ENCODE data around the gene SDK1. TPM values are rescaled to one million over a fixed set of nuclear protein-coding genes. Genes with fewer than 3 reads are reported as not detected.

The SDK1 gene
- total RNA-seq, 6 experiments from 2014 or later, result not detected

DNA sequence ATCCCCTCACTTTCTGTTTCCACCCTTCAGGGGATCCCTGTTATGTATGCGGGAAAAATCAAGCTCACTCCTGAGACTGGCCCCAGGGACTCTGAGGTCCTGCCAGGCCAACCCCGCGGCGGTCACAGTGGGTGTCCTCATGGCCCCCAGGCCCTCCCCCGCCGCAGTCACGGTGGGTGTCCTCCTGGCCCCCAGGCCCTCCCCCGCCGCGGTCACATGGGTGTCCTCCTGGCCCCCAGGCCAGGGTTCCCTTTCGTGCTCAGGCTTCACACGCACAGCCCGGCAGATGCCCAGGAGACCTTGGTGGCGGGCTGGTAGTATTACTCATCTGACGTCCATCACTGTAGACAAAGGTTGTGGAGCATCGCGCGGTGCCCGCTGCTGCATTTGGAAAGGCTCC is 890.0 kb downstream of the SDK1 start:
- Mint-ChIP-seq H3K9me3 (peaks cover 51% of the 10 kb centered on the region), H3K4me1 (ENCODE audit: low read depth) (no peaks in the 10 kb centered on the region), H3K36me3 (ENCODE audit: low read depth) (peaks cover 4% of the 10 kb centered on the region; the same call in 1 of the 2 replicates), H3K4me3 (no peak overlapping the region), H3K27me3 (ENCODE audit: insufficient read depth) (peaks cover 2% of the 10 kb centered on the region), H3K27ac (no peak overlapping the region)
- DNase-seq, result no peak
- TF ChIP-seq, protein P1, sequence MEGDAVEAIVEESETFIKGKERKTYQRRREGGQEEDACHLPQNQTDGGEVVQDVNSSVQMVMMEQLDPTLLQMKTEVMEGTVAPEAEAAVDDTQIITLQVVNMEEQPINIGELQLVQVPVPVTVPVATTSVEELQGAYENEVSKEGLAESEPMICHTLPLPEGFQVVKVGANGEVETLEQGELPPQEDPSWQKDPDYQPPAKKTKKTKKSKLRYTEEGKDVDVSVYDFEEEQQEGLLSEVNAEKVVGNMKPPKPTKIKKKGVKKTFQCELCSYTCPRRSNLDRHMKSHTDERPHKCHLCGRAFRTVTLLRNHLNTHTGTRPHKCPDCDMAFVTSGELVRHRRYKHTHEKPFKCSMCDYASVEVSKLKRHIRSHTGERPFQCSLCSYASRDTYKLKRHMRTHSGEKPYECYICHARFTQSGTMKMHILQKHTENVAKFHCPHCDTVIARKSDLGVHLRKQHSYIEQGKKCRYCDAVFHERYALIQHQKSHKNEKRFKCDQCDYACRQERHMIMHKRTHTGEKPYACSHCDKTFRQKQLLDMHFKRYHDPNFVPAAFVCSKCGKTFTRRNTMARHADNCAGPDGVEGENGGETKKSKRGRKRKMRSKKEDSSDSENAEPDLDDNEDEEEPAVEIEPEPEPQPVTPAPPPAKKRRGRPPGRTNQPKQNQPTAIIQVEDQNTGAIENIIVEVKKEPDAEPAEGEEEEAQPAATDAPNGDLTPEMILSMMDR (IDR thresholded peaks at IDR 0.05), result no peak

DNA sequence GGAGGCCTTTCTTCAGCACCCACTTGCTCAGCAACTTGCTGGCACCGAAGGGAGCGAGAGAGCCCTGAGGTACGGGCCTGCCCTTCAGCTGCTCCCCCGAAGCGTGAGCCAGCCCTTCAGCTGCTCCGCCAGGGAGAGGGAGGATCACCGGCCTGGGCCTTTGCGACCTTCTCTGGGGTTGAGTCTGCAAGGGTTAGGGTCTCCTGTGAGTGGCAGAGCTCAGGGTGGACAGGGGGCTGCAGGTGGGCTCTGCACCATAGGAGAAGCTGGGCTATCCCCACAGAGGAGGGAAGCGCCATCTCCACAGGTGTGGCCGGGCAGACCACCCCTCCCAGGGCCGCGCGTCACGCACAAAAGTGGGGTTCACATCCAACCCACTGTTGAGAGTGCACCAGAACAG is 890.5 kb downstream of the SDK1 start:
- Mint-ChIP-seq H3K27ac (no peak overlapping the region), H3K4me3 (no peak overlapping the region), H3K4me1 (ENCODE audit: low read depth) (no peaks in the 10 kb centered on the region)

DNA sequence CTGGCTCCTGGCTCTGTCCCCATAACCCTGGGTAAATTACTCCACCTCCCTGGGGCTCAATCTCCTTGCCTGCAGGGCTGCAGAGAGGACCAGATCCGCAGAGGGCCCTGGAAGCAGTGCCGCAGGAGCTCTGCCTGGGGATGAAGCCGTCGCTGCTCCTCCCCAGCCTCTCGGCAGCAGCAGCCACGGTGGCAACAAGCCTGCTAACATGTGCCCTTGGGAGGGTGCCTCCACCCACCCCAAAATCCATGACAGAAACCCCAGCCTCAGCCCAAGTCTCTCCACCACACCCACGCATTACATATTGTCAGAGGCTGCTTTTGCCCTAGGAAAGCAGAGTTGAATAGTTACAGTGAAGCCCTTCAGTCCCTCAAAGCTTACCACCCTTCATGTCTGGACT is 894.6 kb downstream of the SDK1 start:
- Mint-ChIP-seq H3K27ac (no peak overlapping the region), H3K9me3 (peaks cover 62% of the 10 kb centered on the region), H3K4me3 (no peak overlapping the region), H3K27me3 (ENCODE audit: insufficient read depth) (peaks cover 2% of the 10 kb centered on the region), H3K36me3 (ENCODE audit: low read depth) (no peaks in the 10 kb centered on the region), H3K4me1 (ENCODE audit: low read depth) (no peaks in the 10 kb centered on the region)
- DNase-seq, result no peak
- TF ChIP-seq, protein P1 (IDR thresholded peaks at IDR 0.05), result no peak

More for the DNA sequence above, 890.5 kb downstream of the SDK1 start:
- TF ChIP-seq, protein P1 (IDR thresholded peaks at IDR 0.05), result no peak
- Mint-ChIP-seq H3K9me3 (peaks cover 54% of the 10 kb centered on the region), H3K27me3 (ENCODE audit: insufficient read depth) (peaks cover 2% of the 10 kb centered on the region), H3K36me3 (ENCODE audit: low read depth) (peaks cover 4% of the 10 kb centered on the region; the same call in 1 of the 2 replicates)
- DNase-seq, result no peak

DNA sequence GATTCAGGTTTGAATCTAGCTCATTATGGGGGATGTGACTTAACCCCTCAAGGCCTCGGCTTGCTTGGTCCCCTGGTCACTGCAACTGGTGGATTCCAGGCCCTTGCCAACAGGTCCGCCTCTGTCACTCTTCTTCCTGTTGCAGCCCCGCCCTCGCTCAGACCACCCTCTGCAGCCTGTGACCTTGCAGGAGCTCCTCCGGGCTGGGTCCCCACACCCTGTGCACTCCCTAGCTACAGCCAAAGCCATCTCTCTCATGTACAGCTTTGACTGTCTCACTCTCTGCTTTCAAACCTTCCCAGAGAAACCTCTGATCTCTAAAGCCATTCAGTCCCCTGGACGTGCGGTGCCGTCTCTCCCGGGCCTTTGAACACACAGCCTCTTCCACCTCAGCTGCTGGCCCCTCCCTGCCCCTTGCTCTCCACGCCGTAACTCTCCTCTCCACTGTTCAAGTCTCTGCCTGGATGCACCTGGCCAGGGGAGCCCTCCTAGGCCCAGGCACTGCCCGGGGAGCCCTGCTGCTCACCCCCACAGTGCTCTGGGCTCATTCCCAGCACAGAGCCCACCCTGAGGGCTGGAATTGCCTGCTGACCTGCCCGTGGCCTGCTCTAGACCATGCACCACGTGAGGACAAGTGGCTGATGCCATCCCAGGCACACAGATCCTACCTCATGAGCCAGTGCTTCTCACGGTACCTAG is 895.2 kb downstream of the SDK1 start:
- peaks cover 1% of the 10 kb centered on the region for H3K27me3 Mint-ChIP-seq (ENCODE audit: insufficient read depth)
- H3K4me3 Mint-ChIP-seq, result no peak overlapping the region
- peaks cover 62% of the 10 kb centered on the region for H3K9me3 Mint-ChIP-seq
- no peak overlapping the region for H3K27ac Mint-ChIP-seq
- H3K36me3 Mint-ChIP-seq (ENCODE audit: low read depth), result no peaks in the 10 kb centered on the region
- no peaks in the 10 kb centered on the region for H3K4me1 Mint-ChIP-seq (ENCODE audit: low read depth)
- TF ChIP-seq, protein P1 (IDR thresholded peaks at IDR 0.05), result no peak
- DNase-seq, result no peak

DNA sequence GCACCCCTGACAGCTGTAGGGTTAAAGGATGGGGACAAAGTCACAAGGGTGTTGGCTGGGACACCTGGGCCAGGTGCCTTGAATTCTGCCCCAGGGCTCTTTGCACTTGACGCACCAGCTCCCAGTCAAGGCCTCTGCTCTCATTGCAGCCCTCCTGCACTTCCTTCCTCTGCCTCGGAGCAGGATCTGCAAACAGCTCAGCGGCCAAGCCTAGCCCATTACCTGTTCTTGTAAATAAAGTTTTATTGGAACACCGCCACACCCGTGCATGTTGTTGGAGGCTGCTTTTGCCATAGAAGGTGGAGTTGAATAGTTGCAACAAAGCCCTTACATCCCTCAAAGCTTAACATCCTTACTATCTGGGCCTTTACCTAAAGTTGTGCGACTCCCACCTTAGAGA is 897.2 kb downstream of the SDK1 start:
- no peaks in the 10 kb centered on the region for H3K36me3 Mint-ChIP-seq (ENCODE audit: low read depth)
- H3K27me3 Mint-ChIP-seq (ENCODE audit: insufficient read depth), result peaks cover 1% of the 10 kb centered on the region
- H3K4me3 Mint-ChIP-seq, result no peak overlapping the region
- H3K4me1 Mint-ChIP-seq (ENCODE audit: low read depth), result no peaks in the 10 kb centered on the region
- H3K27ac Mint-ChIP-seq, result no peak overlapping the region
- no peak for DNase-seq
- TF ChIP-seq, protein P1 (IDR thresholded peaks at IDR 0.05), result no peak
- peaks cover 66% of the 10 kb centered on the region for H3K9me3 Mint-ChIP-seq
